ENCODE results near the gene POLR1G.

Gene POLR1G

DNA sequence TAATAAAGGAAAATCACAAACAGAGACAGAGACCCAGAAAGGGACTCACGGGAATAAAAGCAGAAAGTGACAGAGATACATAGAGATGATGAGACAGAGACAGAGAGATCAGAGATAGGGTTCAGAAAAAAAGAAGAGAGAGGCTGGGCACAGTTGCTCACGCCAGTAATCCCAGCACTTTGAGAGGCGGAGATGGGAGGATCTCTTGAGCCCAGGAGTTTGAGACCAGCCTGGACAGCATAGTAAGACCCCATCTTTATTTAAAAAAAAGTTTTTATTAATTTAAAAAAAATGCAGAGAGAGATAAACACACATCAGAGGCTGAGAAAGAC lies 41.9 kb downstream of the POLR1G start:
- no peak for DNase-seq (ENCODE audit: low read depth, low spot score)
- no peak for TF ChIP-seq CTCF (IDR thresholded peaks at IDR 0.05; ENCODE audit: low read depth, low read length)
- in situ Hi-C loops (cut with HindIII; ENCODE audit: low sequenced_read_pairs): no loop called here
- no peak overlapping the region for H3K4me3 ChIP-seq (ENCODE audit: low read depth, low read length)

GRCh38 chr19:45448887-45449299 lies 42.4 kb downstream of the POLR1G start:
- DNase-seq (ENCODE audit: low read depth, low spot score): peak; percentile 45
- no peak overlapping the region for H3K4me3 ChIP-seq (ENCODE audit: low read depth, low read length)
- in situ Hi-C loops (cut with HindIII; ENCODE audit: low sequenced_read_pairs): no loop called here
- no peak for TF ChIP-seq CTCF (IDR thresholded peaks at IDR 0.05; ENCODE audit: low read depth, low read length)

- DNase-seq (ENCODE audit: low read depth, low spot score): no peak
- no peak for TF ChIP-seq CTCF (IDR thresholded peaks at IDR 0.05; ENCODE audit: low read depth, low read length)
- in situ Hi-C loops (cut with HindIII; ENCODE audit: low sequenced_read_pairs): no loop called here
- H3K4me3 ChIP-seq (ENCODE audit: low read depth, low read length): peak overlapping the region; percentile 52
These were observed 43.5 kb downstream of the POLR1G start for GRCh38 chr19:45450012-45450333.

GRCh38 chr19:45451131-45451849 lies 44.8 kb downstream of the POLR1G start:
- peak; percentile 74 for DNase-seq (ENCODE audit: low read depth, low spot score)
- in situ Hi-C loops (cut with HindIII; ENCODE audit: low sequenced_read_pairs): no loop called here
- H3K4me3 ChIP-seq (ENCODE audit: low read depth, low read length): peak overlapping the region; percentile 74
- TF ChIP-seq CTCF (IDR thresholded peaks at IDR 0.05; ENCODE audit: low read depth, low read length): no peak

DNA sequence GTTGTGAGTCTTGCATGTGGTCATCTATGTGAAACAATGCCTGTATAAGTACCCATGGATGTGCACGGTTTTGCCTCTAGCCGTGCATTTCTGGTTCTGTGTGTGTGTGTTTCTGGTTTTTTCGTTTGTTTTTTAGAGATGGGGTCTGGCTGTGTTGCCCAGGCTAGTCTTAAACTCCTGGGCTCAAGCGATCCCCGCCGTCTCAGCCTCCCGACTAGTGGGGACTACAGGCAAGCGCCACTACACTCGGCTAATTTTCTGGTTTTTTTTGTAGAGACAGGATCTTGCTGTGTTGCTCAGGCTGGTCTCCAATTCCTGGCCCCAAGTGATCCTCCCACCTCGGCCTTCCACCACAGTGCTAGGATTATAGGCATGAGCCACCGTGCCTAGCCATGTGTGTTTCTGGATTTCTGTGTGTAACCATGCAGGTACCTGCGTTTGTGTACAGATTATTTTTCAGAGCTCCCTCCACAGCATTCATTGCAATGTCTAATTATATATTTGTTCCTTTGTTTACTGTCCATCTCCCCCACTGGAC lies 45.5 kb downstream of the POLR1G start:
- H3K4me3 ChIP-seq (ENCODE audit: low read depth, low read length): no peak overlapping the region
- no peak for DNase-seq (ENCODE audit: low read depth, low spot score)
- in situ Hi-C loops (cut with HindIII; ENCODE audit: low sequenced_read_pairs): no loop called here
- no peak for TF ChIP-seq CTCF (IDR thresholded peaks at IDR 0.05; ENCODE audit: low read depth, low read length)

DNA sequence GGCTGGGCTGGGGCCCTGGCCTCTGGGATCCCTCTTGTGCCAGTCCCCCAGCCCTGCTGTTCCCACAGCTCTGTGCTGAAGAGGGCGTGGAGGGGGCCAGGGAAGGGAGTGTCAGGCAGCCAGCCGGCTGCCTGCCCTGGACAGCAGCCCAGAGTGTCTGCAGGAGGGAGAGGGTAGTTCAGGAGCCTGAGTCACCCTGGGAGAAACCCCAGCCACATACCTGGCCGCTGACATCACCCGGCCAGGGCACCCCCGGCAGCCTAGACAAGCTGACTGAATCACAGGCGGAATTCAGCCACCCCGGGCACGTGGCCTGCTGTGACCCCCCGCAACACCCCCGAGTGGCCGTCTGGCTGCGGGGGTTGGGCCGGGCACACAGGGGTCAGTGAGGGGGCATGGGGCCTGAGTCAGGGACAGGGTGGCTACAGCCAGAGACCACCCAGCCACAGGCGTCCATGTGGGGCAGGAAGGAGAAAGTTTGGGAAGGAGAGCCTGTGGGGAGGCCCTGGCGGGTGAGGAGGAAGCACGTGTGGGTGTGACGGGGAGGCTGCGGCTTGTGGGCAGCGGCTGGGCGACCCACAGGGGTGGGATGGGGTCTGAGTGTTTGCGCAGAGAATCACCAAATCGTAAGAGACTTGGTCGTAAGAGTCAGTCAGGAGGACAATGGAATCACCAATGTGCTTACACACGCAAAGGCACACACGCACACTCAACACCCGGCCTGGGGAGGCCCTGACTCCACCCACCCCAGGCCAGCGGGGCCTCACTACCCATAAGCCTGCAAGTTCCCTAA lies 49.5 kb downstream of the POLR1G start:
- in situ Hi-C loops (cut with HindIII; ENCODE audit: low sequenced_read_pairs): no loop called here
- TF ChIP-seq CTCF (IDR thresholded peaks at IDR 0.05; ENCODE audit: low read depth, low read length): no peak
- H3K4me3 ChIP-seq (ENCODE audit: low read depth, low read length): no peak overlapping the region
- peak; percentile 100 for DNase-seq (ENCODE audit: low read depth, low spot score)
